Right lobe of liver (tissue), 4 donors: ENCODE measurements around the gene CHAC2.

ENCODE experiments used
- CTCF ChIP-seq, 4 donors: fragments of 200-600 bp in 3 of 4; fragments of 450-650 bp in 1 of 4; IDR thresholded peaks; one replicate each; pipeline versions ENCODE4 v1.5.1 to v1.8.0; 2016 to 2022; ENCODE audit warnings: antibody characterized with exemption in 4 of 4, mild to moderate bottlenecking in 2 of 4
- POLR2A ChIP-seq: fragments of 450-650 bp; IDR thresholded peaks from one replicate; pipeline ENCODE4 v1.6.1; 2017; ENCODE audit warnings: antibody characterized with exemption, mild to moderate bottlenecking
- donor health status: DM: no; HTN: no; CAD: no.
- donor health status: DM: no; HTN: no; CAD: no.
- donor health status: DM: no; HTN: yes; CAD: no.

- TF ChIP-seq CTCF (IDR thresholded peaks at IDR 0.05) (no peak), POLR2A (peak; percentile 53)
Observed at GRCh38 chr2:53786705-53787613, 19.4 kb downstream of the CHAC2 start, which contains the start of the genes ASB3 and ERLEC1.
